Neutrophil (primary cell): ENCODE data around the gene ZDHHC11B.
"Not testable (repeated sequence)": the region's sequence is repeated elsewhere in the genome, so short reads cannot be mapped to it uniquely, and the experiment has no call there.

ENCODE experiments used
- H3K27ac ChIP-seq: fragments of 200-600 bp; sonication (generic); 2 replicates; pipeline ENCODE4 v1.5.1; 2016; ENCODE audit warnings: mild to moderate bottlenecking, moderate library complexity
- H3K27me3 ChIP-seq: fragments of 200-600 bp; sonication (generic); 2 replicates; pipeline ENCODE4 v1.6.0; 2016; ENCODE audit warnings: mild to moderate bottlenecking
- H3K36me3 ChIP-seq: fragments of 200-600 bp; sonication (generic); 2 replicates; pipeline ENCODE4 v1.5.1; 2017
- H3K4me1 ChIP-seq, 2 experiments: fragments of 200-600 bp in 1 of 2; sonication (generic) in 1 of 2; 1 replicate in 1 of 2; 2 replicates in 1 of 2; pipeline versions ENCODE4 v1.5.1 to v1.6.1; 2013 to 2016; ENCODE audit warnings: low read depth in 1 of 2, low read length in 1 of 2, mild to moderate bottlenecking in 1 of 2, moderate library complexity in 1 of 2; ENCODE audit not compliant: control insufficient read depth in 1 of 2, insufficient read depth in 1 of 2
- H3K4me3 ChIP-seq, 2 experiments: fragments of 200-600 bp in 1 of 2; sonication (generic) in 1 of 2; 1 replicate in 1 of 2; 2 replicates in 1 of 2; pipeline ENCODE4 v1.5.1; 2013 to 2016; ENCODE audit warnings: low read depth in 1 of 2, low read length in 1 of 2, mild to moderate bottlenecking in 1 of 2, moderate library complexity in 1 of 2
- H3K9me3 ChIP-seq: fragments of 200-600 bp; sonication (generic); 2 replicates; pipeline ENCODE4 v1.5.1; 2016
- CTCF ChIP-seq: fragments of 200-600 bp; sonication (generic); IDR thresholded peaks from 2 replicates; pipeline ENCODE4 v1.5.1; 2016; ENCODE audit warnings: antibody characterized with exemption

ZDHHC11B gene

GRCh38 chr5:734145-734544 is 50.4 kb downstream of the ZDHHC11B start:
- H3K9me3 ChIP-seq, H3K4me3 ChIP-seq, H3K36me3 ChIP-seq, H3K27ac ChIP-seq, H3K4me1 ChIP-seq: not testable (repeated sequence)
- peaks cover 12% of the 10 kb centered on the region for H3K27me3 ChIP-seq

- H3K4me3 ChIP-seq, H3K27ac ChIP-seq, H3K9me3 ChIP-seq, H3K36me3 ChIP-seq, H3K4me1 ChIP-seq: not testable (repeated sequence)
- H3K27me3 ChIP-seq: peaks cover 20% of the 10 kb centered on the region
These were observed 51.6 kb downstream of the ZDHHC11B start for GRCh38 chr5:732754-733454.

- not testable (repeated sequence) for H3K27ac ChIP-seq, H3K4me1 ChIP-seq, H3K9me3 ChIP-seq, H3K4me3 ChIP-seq, H3K36me3 ChIP-seq
- peaks cover 20% of the 10 kb centered on the region for H3K27me3 ChIP-seq
These were observed 55.3 kb downstream of the ZDHHC11B start for GRCh38 chr5:729225-729624.

- H3K4me3 ChIP-seq: not testable (repeated sequence)
These were observed 57.4 kb downstream of the ZDHHC11B start for GRCh38 chr5:727087-727486.

GRCh38 chr5:723865-724264 is 60.7 kb downstream of the ZDHHC11B start:
- not testable (repeated sequence) for H3K4me3 ChIP-seq, H3K36me3 ChIP-seq, H3K27ac ChIP-seq, H3K9me3 ChIP-seq, H3K4me1 ChIP-seq
- H3K27me3 ChIP-seq: peaks cover 28% of the 10 kb centered on the region

More at GRCh38 chr5:727087-727486, 57.4 kb downstream of the ZDHHC11B start:
- not testable (repeated sequence) for H3K4me1 ChIP-seq, H3K27ac ChIP-seq, H3K36me3 ChIP-seq, H3K9me3 ChIP-seq, H3K27me3 ChIP-seq

GRCh38 chr5:723309-723708 is 61.2 kb downstream of the ZDHHC11B start:
- H3K36me3 ChIP-seq, H3K9me3 ChIP-seq, H3K4me1 ChIP-seq, H3K4me3 ChIP-seq, H3K27ac ChIP-seq: not testable (repeated sequence)
- peaks cover 23% of the 10 kb centered on the region for H3K27me3 ChIP-seq

- H3K4me1 ChIP-seq, H3K9me3 ChIP-seq, H3K36me3 ChIP-seq, H3K4me3 ChIP-seq, H3K27ac ChIP-seq: not testable (repeated sequence)
- H3K27me3 ChIP-seq: peaks cover 32% of the 10 kb centered on the region
These were observed 65.2 kb downstream of the ZDHHC11B start for GRCh38 chr5:719379-719778.

GRCh38 chr5:717143-717542 is 67.4 kb downstream of the ZDHHC11B start:
- H3K4me1 ChIP-seq: no peaks in the 10 kb centered on the region
- no peaks in the 10 kb centered on the region for H3K9me3 ChIP-seq
- no peaks in the 10 kb centered on the region for H3K36me3 ChIP-seq
- peaks cover 35% of the 10 kb centered on the region for H3K27me3 ChIP-seq
- H3K4me3 ChIP-seq: no peak overlapping the region
- no peak overlapping the region for H3K27ac ChIP-seq
- TF ChIP-seq CTCF: no peak

GRCh38 chr5:716740-717139 is 67.8 kb downstream of the ZDHHC11B start:
- not testable (repeated sequence) for H3K4me3 ChIP-seq

GRCh38 chr5:715636-716035 is 68.9 kb downstream of the ZDHHC11B start:
- peaks cover 37% of the 10 kb centered on the region for H3K27me3 ChIP-seq
- not testable (repeated sequence) for H3K9me3 ChIP-seq, H3K4me1 ChIP-seq, H3K27ac ChIP-seq, H3K36me3 ChIP-seq, H3K4me3 ChIP-seq

More at GRCh38 chr5:716740-717139, 67.8 kb downstream of the ZDHHC11B start:
- peaks cover 35% of the 10 kb centered on the region for H3K27me3 ChIP-seq
- H3K36me3 ChIP-seq, H3K4me1 ChIP-seq, H3K9me3 ChIP-seq, H3K27ac ChIP-seq: not testable (repeated sequence)

GRCh38 chr5:714215-715118 is 70.1 kb downstream of the ZDHHC11B start:
- H3K9me3 ChIP-seq, H3K4me3 ChIP-seq, H3K27ac ChIP-seq, H3K4me1 ChIP-seq, H3K36me3 ChIP-seq: not testable (repeated sequence)
- peaks cover 33% of the 10 kb centered on the region for H3K27me3 ChIP-seq

- not testable (repeated sequence) for H3K9me3 ChIP-seq, H3K36me3 ChIP-seq, H3K27ac ChIP-seq, H3K4me1 ChIP-seq, H3K4me3 ChIP-seq
- peaks cover 37% of the 10 kb centered on the region for H3K27me3 ChIP-seq
These were observed 70.8 kb downstream of the ZDHHC11B start for GRCh38 chr5:713686-714085.
